Activated naive CD4-positive, alpha-beta T cell treated with anti-CD3 and anti-CD28 coated beads, Interleukin-2, amount 50 U/mL, for 16 hours (primary cell): ENCODE results near the gene ASCC3.
"Not testable (repeated sequence)": the region's sequence is repeated elsewhere in the genome, so short reads cannot be mapped to it uniquely, and the experiment has no call there.

ENCODE experiments used
- DNase-seq: peaks from one replicate; pipeline ENCODE4 v3.0.0-alpha.2; 2020

The ASCC3 gene

DNA sequence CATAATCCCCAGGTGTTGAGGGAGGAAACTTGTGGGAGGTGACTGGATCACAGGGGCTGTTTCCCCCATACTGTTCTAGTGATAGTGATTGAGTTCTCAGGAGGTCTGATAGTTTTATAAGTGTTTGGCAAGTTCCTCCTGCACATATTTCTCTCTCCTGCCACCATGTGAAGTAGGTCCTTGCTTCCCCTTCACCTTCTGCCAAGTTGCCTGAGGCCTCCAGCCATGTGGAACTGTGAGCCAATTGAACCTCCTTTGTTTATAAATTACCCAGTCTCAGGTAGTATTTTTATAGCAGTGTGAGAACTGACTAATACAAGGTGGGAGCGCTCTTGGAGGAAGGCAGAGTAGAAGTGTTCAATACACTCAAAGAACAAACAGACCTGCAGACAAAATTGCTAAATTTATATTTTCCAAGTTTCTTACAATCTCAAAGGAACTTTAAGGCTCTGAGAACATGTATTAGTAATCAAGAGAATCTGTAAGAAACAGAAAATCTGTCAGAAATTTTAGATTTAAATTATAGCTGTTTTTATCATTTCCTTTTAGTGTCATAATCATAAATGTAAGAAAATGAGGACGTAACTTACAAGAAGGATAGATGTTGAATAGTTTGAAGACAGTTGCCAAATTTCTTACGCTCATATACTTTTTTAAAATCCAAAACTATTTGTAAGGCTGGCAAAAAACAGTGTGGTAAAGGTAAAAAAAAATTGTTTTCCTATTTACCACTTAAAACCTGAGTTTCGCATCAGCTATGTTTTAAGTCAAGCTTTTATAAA lies 77.7 kb downstream of the ASCC3 start:
- no peak for DNase-seq

DNA sequence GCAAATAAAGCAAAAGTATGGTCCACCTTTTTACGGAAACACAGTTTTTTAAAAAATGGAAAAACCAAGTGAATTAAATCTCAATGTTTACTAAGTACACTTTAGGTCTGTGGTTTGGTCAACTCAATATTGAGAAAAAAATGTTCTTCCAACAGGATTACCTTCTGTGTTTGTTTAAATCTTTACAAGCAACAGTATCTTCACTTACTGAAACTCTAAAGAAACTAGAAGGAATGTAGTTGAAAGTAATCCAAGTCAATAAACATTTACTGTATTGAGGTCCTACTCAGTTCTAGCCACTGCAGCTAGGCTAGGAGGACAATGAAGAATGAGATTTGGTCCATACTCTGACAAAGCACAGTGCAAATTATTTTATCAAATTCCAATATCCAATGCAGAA lies 80.1 kb downstream of the ASCC3 start:
- no peak for DNase-seq

DNA sequence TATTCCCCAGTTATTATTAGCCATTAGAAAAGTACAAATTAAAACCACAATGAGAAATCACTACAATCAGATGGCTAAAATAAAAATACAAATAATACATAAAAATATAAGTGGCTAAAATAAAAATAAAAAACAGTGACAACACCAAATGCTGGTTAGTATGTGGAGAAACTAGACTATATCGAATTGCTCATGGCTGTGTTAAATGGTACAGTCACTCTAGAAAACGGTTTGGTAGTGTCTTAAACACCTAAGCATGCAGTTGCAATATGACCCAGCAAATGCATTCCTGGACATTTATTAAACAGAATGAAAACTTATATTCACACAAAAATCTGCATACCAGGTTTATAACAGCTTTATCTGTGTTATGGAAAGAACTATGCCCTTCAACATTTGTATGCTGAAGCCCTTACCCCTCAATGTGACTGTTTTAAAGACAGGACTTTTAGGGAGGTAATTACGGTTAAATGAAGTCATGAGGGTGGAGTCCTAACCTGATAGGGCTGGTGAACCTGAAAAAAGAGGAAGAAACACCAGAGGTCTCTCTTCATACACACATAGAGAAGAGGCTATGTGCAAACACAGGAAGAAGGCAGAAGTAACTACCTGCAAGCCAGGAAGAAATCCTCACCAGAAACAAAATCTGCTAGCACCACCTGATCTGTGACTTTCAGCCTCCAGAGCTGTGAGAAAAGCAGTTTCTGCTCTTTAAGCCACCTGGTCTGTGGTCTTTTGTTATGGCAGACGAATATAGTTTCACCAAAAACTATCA lies 84.9 kb downstream of the ASCC3 start:
- no peak for DNase-seq

DNA sequence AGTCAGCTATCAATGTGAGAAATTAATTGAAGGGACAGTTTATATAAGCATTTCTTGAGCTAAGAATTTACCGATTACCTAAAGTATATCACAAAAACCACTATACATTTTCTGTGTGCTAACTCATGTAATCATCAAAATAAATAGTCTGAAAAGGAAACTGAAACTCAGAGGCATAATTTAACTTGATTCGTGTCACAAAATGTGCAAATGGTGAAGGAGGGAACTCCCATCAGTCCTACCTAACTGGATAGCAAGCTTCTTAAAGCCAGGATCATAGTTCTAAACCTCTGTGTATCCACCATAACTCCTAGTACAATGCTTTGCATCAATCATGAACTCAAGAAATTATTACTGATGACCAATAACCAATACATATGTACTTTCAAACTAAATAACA lies 91.0 kb downstream of the ASCC3 start:
- DNase-seq: no peak

DNA sequence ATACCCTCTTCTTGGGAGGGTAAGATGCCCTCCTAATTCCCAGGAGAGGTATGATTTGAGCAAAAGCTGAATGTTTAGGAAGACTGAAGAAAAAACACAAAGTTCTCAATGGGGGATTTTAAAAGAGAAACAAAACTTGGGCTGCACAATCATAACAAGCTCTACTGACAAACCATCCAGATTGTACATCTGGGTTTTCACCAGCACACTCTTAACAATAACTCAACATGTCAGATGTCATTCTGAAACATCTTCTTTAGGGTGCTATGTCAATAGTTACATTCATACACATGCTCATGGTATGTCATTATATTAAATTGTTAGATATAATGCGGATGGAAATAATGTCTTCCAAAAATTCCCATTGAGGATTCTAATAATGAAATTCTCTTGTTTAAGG lies 95.1 kb downstream of the ASCC3 start:
- DNase-seq: no peak

DNA sequence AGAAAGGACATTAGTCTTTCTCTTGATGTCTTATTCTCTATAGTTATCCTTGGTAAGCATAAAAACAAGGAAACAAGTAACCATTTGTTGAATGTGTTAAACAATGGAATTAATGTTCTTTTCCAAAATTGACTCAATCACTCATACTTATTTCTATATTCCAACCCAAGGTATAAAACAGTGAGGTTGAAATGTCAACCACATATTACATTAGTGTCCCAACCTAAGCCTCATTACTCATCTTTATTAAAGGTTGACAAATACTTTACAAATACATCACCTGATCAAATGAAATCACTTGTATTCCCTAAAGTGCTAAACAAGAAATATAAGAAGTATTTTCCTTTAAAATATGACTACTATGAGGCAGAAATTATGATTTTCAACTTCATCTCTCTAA lies 100.5 kb downstream of the ASCC3 start:
- no peak for DNase-seq

DNA sequence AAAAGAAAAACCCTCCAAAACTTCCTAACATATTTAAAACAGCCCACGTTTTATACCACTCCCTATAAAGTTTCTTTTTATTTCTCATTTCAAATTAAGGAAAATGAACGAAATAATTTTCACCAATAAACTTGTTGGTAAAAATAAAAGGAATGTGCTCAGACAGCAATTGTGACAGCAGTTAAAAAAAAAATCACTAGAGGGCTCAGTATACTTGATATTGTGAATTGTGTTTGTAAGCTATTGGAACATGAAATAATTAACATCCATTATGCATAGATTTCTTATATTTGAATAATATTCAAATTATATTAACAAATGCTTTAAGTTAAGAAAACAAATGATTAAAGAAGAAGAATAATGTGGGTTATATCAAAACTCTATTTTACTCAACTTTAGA lies 105.5 kb downstream of the ASCC3 start:
- no peak for DNase-seq

DNA sequence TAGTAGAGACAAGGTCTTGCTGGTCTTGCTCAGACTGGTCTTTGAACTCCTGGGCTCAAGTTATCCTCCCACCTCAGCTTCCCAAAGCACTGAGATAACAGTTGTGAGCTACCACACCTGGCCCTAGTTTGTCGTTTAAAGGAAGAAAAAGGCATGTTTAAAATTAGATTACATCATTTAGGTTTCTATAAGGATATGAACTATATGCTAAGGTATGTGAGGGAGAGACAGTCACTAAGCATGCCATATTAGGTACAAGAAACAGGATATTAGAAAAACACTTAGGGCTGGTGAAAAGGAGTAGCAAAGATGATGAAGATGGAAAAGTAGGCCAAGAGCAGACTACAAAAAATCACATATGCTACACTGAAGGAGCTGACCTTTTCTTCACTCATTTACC lies 106.4 kb downstream of the ASCC3 start:
- no peak for DNase-seq

DNA sequence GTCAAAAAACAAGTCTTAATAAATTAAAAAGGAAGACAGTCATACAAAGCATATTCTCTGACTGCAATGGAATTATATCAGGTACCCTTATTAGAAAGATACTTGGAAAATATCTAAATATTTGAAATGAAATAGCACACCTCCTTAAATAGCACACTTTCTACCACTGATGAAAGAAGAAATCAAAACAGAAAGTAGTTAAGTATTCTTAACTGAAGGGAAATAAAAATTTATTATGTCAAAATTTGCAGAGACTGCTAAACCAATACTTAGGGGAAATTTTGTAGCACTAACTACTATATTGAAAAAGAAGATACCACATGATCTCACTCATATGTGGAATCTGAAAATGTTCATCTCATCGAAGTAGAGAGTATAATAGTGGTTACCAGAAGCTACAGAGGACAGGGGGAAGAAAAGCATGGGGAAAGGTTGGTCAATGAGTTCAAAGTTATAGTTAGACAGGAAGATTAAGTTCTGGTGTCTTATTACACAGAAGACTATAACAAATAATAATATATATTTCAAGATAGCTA lies 112.2 kb downstream of the ASCC3 start:
- no peak for DNase-seq

DNA sequence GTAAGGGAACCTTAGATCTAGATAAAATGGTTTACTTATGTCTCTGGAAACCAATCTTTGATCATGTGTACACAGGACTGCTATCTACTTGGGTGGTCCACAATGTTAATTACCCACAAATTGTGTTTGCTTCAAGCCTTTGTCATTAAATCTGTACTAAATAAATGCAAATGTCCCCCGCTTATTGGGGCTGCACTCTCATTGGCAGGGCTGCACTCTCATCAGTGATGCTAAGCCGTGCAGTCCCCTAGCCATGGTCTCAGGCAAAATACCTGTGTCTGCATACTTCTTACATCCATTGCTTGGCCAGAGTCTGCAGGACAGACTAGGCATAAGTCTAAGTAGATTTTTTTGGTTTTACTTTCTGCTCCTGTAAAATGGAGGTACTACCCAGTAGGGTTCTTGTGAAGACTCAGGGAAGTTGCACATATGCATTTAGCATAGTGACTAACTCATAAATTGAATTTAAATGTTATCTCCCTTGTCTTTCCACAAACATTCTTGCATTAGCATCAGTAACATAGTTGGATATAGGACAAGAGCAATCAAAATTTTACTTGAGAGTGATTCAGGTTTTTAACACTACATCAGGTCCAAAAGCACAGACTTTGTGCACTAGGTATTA lies 117.4 kb downstream of the ASCC3 start:
- DNase-seq: no peak

DNA sequence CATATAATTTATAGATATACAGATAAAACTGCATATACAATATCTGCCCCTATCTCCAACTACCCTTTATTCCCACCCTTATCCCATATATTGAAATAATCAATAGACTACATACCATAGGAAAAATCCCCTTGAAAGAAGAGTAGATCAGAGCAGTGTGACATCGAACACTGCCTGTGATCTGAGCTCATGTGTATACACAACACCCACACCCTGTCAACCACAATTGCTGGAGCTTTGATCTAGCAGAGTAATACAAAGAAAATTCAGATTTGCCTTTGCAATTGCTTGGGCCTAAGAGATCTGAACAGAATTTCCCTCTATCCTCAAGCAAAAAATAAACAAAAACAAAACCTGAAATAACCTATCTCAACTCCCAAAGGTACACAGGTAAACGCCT lies 119.3 kb downstream of the ASCC3 start:
- DNase-seq: no peak

DNA sequence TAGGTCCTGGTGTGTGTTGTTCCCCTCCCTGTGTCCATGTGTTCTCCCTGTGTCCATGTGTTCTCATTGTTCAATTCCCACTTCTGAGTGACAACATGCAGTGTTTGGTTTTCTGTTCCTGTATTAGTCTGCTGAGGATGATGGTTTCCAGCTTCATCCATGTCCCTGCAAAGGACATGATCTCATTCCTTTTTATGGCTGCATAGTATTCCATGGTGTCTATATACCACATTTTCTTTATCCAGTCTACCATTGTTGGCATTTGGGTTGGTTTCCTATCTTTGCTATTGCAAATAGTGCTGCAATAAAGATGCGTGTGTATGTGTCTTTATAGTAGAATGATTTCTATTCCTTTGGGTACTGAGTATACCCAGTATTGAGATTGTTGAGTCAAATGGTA lies 122.7 kb downstream of the ASCC3 start:
- not testable (repeated sequence) for DNase-seq

DNA sequence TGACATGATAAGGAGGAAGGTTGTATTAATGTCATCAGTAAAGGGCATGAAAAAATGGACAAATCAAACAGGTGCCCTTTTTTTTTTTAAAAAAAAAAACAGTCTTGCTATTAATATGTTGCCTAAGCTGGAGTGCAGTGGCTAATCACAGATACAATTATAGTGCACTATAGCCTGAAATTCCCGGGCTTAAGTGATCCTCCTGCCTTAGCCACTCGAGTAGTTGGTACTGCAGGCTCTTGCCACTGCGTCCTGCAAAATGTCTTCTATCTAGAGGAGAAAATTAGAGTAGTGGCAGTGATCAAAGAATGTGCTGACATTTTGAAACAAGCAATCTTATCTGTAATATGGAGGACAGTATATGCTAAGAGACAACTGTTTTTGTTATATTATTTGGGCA lies 127.7 kb downstream of the ASCC3 start:
- DNase-seq: no peak

DNA sequence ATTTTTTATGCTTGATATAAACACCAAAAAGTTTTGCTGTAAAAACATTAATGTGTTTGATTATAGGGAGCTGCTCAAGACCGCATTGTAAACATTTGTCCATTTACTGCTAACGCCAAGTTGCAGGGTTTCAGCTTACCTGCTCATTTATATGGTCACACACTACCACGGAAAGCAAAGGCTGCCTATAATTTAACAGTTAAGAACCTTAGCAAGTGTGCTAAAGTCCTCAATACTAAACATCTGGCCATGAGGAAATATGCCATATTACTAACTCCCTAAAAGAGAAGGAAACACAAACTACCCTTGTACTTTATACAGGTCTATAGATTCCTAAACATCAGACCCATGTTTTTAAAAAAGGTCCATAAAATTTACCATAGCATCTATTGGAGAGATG lies 129.5 kb downstream of the ASCC3 start:
- no peak for DNase-seq

DNA sequence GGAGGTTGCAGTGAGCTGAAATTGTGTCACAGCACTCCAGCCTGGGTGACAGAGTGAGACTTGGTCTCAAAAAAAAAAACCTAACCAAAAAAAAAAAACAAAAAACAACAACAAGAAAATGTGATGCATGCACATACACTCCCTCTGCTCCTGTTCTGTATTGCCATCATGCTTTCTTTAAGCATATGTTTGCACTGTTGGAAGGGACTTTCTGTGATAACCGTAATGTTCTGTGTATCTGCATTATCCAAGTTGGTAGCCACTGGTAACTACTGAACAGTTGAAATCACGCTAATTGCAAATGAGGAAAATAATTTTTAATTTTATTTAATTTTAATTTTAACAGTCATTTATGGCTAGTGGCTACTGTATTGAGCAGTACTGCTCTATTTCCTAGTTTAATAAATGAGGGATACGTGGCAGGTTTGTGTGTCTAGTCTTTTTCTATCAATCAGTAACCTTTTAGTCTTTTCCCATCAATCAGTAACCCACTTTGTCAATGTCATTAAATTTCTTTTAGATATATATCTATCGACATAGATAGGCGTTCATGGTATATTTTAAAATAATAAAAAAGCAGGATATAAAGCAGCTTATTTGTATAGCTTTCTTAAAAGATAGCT lies 135.6 kb downstream of the ASCC3 start:
- DNase-seq: no peak

DNA sequence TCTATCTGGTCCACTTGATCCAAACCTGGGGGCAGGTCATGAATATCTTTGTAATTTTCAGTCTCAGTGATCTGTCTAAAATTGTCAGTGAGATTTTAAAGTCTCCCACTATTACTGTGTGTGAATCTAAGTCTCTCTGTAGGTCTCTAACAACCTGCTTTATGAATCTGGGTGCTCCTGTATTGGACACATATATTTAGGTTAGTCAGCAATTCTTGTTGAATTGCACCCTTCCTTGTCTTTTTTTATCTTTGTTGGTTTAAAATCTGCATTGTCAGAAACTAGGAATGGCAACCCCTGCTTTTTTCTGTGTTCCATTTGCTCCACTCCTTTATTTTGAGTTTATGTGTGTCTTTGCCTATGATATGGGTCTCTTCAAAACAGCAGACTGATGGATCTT lies 140.7 kb downstream of the ASCC3 start:
- DNase-seq: no peak

DNA sequence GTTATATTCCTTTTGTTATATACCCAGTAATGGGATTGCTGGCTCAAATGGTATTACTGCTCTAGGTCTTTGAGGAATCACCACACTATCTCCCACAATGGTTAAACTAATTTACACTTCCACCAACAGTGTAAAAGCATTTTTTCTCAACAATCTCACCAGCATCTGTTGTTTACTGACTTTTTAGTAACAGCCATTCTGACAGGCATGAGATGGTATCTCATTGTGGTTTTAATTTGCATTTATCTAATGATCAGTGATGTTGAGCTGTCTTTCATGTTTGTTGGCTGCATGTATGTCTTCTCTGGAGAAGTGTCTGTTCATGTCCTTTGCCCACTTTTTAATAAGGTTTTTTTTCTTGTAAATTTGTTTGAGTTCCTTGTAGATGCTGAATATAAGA lies 143.4 kb downstream of the ASCC3 start:
- not testable (repeated sequence) for DNase-seq

DNA sequence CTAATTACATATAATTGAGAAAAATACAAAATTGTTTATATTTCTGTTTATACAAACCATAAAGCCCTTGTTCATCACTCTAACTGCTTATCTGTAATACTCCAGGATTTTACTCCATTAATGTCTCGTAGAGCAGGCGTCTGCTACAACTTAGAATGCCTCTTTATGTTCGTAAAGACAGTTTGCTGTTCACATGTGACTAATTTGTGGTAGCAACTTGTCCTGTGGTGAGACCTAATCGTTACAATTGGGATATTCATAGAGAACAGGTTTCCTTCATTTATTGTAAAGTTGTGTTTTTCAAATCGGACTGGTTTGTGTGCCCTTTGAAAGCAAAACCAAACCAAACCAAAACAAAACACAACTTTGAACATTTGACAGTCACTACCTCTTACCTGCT lies 149.7 kb downstream of the ASCC3 start:
- DNase-seq: no peak

DNA sequence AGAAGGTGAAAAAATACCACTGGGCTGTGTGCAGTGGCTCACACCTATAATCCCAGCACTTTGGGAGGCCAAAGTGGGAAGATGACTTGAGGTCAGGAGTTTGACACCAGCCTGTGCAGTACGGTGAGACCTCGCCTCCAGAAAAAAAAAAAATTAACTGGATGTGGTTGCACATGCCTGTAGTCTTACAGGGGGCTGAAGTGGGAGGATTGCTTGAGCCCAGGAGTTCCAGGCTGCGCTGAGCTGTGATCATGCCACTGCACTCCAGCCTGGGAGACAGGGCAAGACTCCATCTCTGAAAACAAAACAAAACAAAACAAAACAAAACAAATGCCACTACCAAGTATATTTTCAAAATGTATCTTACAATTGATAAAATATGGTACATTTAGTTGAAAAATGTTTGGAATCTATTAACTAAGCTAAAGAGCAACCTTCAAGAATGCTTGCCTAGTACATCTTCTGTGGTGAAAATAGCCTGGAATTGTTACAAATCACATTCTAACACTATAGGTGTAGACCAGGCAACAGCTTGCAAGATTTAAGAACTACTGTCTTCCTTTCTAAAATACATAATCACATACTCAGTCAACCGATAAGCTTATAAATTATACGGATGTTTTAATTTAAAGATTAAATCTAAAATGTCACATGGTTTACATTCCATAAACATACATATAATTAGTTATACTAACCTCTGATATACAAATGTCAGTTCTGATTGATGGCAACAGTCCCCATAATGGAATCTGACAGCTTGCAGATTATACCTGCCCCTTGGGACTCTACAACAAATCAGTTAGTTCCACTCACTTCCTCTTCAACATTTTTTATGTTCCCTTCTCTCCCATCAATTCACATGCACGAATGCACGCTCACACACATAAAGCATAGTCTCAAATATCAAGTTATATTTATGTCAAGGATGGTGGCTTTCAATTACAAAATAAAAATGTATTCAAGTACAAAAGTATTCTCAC lies 150.8 kb downstream of the ASCC3 start:
- DNase-seq: no peak

DNA sequence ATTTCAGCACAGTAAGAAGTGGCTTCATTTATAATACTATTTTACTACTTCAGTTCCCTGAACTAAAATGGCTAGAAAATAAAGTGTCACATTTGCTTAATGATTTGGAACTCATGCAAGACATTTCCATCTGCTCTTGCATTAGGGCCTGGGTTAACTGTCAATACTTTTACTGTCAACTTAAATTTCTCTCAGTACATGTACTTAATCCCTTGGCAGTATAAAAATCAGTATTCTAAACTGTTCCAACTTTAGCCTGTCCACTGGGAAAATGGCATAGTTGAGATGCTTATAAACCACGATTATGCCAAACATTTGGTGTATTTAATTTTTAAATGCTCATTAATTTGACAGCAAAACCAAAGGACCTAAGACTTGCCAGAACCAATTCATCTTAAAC lies 154.5 kb downstream of the ASCC3 start:
- no peak for DNase-seq

DNA sequence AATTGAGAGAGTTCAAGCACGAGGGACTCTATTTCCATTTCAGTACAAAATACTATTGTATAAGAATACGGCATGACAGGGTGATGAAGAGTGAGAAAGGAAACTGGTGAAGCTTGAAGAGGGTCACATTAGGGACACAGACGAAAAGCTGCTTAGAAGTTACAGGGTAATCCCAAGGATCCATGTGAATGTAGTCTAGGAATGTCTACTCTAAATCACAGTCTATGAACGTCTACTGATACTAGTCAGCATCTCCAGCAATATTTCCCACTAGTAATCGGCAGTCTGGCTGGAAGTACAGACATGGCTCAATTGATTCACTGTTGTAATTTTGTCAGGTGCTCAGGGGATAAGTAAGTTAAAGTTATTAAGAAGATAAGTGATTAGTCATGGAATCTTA lies 156.4 kb downstream of the ASCC3 start:
- DNase-seq: no peak

DNA sequence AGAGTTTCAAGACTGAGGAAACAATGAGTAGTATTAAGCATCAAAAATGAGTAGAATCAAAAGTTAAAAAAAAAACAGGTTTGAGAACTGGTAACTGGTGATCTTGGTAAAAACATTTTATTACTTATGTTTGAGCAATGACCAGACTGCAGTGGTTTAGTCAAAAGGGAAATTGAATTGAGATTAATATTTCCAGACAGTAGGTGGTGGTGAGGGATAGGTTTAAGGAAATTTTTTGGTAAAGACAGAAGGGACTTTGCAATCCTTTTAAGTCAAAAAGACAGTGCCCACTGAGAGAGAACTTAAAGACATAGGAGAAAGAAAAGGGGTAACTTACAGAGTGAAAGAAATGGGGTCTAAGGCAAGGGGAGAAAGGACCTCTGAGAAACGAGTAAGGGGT lies 156.9 kb downstream of the ASCC3 start:
- DNase-seq: no peak
